ENCODE results near the gene CMTR1.
A peak's percentile ranks its signal among the peaks of the same experiment; 100 is the strongest.
"Not testable (repeated sequence)": the region's sequence is repeated elsewhere in the genome, so short reads cannot be mapped to it uniquely, and the experiment has no call there.

Gene CMTR1

DNA sequence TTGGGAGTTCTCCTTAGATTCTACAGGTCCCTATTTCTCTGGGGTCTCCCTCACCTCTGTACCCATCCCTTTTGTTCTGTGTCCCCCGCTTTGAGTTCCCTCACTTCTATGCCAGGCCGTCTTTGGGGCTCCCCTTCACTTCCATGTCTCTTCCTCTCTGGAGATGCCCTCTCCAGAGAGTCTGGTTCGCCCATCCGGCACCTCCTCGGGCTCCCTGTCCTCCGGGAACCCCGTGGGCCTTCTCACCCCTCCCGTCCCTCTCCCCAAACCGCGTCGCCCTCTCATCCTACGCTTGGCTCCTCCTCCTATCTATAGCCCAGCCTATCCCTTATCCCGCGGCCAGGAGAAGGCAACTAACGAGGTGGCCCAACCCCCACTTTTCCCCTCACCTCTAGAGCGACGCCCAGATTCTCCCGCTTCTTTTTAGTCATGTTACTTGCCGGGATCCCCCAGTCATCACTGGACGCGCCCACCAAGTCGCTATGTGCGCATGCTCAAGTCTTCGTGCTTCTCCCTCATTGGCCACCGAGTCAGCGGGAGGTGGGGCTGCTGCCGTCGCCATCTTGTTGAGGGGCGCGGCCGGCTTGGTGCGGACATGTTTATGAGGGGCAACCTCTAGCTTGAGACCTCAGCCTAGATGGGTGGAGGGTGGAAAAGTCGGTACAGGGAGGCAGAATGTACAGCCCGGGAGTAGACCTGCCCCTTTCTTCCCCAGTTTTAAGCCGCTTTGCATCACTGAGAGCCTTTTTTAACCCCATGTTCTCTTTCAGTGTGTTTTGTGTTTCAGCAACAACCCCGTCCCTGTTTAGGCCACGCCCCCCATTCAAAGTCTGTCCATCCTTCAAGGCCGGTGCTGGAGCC lies 66.6 kb downstream of the CMTR1 start, which contains the start of gene CCDC167:
TSS of gene CCDC167 (minus strand) at position 461 of the 861 bp plus-strand sequence. CDS start at position 431, 30 bp downstream.
- H3K4me3 ChIP-seq (ENCODE audit: low read length): peak within 1 kb of the TSS; percentile 79
- peak; percentile 86 for DNase-seq (ENCODE audit: low read depth)
- TF ChIP-seq, protein P1, sequence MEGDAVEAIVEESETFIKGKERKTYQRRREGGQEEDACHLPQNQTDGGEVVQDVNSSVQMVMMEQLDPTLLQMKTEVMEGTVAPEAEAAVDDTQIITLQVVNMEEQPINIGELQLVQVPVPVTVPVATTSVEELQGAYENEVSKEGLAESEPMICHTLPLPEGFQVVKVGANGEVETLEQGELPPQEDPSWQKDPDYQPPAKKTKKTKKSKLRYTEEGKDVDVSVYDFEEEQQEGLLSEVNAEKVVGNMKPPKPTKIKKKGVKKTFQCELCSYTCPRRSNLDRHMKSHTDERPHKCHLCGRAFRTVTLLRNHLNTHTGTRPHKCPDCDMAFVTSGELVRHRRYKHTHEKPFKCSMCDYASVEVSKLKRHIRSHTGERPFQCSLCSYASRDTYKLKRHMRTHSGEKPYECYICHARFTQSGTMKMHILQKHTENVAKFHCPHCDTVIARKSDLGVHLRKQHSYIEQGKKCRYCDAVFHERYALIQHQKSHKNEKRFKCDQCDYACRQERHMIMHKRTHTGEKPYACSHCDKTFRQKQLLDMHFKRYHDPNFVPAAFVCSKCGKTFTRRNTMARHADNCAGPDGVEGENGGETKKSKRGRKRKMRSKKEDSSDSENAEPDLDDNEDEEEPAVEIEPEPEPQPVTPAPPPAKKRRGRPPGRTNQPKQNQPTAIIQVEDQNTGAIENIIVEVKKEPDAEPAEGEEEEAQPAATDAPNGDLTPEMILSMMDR (conservative IDR thresholded peaks at IDR 0.05; ENCODE audit: low read depth, low read length): no peak

DNA sequence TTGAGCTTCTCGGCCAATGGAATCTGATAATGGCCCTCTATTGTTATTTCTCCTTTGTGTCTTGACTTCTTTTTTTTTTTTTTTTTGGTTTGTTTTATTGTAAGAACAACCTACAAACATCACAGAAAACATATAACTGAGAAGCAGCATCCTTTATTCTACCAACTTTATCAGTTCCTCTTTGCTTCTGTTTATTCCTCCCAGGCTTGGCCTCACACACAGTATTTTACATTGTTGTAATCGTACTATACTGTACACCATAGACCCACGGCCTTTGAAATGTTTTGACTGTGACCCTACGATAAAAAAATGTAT lies 67.2 kb downstream of the CMTR1 start:
- H3K4me3 ChIP-seq (ENCODE audit: low read length): peak overlapping the region; percentile 79
- TF ChIP-seq, protein P1 (conservative IDR thresholded peaks at IDR 0.05; ENCODE audit: low read depth, low read length): no peak
- no peak for DNase-seq (ENCODE audit: low read depth)

DNA sequence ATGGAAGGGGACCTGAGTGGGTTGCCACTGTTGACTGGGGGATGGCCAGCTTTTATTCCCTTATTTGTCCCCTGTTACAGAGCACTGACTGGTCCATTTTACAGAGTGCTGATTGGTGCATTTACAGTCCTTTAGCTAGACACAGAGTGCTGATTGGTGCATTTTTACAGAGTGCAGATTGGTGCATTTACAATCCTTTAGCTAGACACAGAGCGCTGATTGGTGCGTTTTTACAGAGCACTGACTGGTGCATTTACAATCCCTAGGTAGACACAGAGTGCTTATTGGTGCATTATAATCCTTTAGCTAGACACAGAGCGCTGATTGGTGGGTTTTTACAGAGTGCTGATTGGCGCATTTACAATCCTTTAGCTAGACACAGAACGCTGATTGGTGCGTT lies 67.9 kb downstream of the CMTR1 start:
- not testable (repeated sequence) for DNase-seq (ENCODE audit: low read depth); H3K4me3 ChIP-seq (ENCODE audit: low read length)

DNA sequence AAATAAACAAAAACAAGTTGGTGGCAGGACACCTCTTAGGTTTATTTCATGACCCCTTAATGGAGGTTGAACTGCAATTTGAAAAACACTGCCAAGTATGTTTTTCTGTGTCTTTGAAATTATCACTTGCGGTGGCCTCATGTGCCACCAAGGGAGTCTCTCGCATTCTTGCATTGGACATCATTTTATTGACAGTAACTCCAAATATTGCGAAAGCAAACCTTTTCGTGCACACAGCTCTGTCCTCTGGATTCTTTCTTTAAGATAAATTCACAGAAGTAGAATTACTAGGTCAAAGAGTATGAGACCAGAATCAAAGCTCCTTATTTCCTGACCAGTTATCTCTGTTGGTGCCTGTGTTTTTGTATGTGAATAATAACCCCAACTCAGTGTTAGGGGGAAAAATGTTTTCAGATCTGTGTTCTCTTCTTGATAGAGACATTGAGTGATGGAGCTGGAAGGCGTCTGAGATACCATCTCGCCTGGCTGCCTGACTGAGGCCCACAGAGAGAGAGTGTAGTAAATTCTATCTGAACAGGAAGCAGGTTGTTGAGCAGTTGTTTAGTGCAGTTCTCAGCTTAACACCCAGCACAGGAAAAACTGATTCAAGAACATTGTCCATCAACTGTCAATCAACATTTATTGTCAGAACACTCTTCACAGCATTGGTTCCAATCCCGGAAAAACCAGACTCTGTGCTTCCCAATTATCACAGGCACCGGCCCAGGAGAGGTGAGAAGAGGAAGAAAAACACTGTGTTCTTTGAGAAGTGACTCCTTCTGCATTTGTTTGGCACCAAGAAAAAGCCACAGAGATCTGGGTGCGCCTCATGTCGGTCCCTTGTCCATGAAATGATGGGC lies 68.8 kb downstream of the CMTR1 start:
- DNase-seq (ENCODE audit: low read depth): no peak
- TF ChIP-seq, protein P1 (conservative IDR thresholded peaks at IDR 0.05; ENCODE audit: low read depth, low read length): no peak
- no peak overlapping the region for H3K4me3 ChIP-seq (ENCODE audit: low read length)

DNA sequence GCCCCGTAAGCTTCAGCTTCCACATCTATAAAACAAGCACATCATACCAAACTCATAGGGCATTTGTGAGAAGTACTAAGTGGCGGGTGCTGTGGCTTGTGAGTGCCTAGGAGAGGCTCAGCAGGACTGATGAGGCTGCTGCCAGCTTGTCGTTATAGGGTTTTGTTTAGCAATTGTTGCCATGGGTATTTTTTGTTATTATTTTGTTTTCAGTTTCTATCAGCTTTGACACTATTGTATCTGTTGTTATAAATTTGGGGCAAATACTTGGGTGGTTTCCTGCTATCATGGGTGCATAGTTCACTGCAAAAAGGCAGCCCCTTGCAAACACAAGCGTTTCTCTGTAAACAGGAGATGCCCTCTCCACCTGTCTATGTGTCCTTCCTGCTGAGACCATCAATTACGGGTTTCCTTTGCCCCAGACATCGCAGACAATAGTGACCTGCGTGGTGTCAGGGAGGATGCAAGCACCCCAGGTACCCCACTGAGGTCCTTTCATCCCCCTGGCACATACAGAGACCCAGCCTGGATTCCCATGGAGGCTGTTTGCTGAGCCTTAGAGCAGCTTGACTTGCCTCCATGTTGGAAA lies 69.8 kb downstream of the CMTR1 start:
- no peak overlapping the region for H3K4me3 ChIP-seq (ENCODE audit: low read length)

DNA sequence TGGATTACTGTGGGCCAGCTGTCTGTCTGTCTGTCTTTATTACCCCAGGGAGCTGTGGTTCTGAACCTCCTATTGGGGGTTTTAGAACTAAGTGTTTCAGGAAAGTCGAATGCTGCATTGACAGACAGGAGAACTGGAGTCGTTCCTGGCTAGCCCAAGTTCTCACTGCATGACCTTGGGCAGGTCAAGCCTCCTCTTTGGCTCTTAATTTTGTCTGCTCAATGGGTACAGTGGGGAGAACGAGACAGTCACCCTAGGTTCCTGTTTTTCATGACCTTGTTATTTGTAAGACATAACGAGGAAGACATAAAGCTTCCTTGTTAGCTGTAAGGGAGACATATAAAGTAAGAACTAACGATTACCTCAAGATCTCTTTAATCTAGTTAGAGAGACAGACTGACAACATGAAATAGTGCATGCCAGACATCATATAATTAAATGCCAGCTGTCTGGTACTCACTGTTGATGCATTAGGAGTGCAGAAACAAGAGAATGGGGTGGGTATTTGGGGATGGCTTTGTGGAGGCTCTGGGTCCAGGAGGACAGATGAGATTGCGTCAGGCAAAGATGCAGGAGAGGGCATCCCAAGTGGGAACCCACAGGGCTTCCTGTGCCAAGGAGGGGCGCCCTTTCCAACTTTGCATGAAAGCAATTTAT lies 70.4 kb downstream of the CMTR1 start:
- TF ChIP-seq, protein P1 (conservative IDR thresholded peaks at IDR 0.05; ENCODE audit: low read depth, low read length): no peak
- no peak for DNase-seq (ENCODE audit: low read depth)

More for the DNA sequence above, 69.8 kb downstream of the CMTR1 start:
- TF ChIP-seq, protein P1 (conservative IDR thresholded peaks at IDR 0.05; ENCODE audit: low read depth, low read length): no peak
- DNase-seq (ENCODE audit: low read depth): no peak

DNA sequence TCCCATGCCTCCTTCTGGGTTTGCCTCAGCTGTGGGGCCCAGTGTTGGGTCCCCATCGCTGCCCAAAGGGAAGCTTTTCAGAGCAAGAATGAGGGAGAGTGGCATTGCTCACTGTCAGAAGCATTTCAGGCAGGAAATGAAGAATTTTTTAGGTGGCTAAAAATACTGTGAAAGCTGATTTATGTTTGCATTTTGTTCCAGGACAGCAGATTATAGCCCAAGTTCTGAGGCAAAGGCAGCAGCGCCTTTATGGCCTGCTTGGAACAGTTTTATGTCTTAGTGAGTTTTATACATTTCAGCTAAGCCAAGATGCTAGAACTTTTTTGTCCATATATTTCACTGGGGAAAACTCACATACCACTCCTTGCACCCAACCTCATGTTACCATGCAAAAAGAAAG lies 71.0 kb downstream of the CMTR1 start:
- TF ChIP-seq, protein P1 (conservative IDR thresholded peaks at IDR 0.05; ENCODE audit: low read depth, low read length): no peak
- DNase-seq (ENCODE audit: low read depth): no peak
- no peak overlapping the region for H3K4me3 ChIP-seq (ENCODE audit: low read length)

More for the DNA sequence above, 70.4 kb downstream of the CMTR1 start:
- H3K4me3 ChIP-seq (ENCODE audit: low read length): no peak overlapping the region

Data from retinal pigment epithelial cell (primary cell).